ENCODE data around the gene RASAL3.

DNA sequence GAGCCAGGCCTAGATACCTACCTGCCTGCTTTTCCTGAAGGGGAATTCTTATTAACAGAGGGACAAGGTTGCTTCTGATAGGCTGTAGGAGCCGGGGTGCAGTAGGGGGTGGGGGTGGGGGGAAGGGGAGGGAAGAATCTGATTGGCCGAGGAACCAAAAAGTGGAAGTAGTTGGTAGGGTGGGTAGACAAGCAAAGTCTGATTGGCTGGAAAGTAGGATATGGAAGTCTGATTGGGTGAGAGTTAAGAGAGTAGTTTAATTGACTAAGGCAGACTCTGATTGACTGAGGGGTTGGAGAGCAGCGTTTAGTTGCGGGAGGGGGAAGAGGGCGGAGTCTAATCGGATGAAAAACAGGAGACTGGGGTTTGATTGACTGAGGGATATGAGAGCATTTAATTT, 34.6 kb upstream of the RASAL3 start:
- TF ChIP-seq, protein P1, sequence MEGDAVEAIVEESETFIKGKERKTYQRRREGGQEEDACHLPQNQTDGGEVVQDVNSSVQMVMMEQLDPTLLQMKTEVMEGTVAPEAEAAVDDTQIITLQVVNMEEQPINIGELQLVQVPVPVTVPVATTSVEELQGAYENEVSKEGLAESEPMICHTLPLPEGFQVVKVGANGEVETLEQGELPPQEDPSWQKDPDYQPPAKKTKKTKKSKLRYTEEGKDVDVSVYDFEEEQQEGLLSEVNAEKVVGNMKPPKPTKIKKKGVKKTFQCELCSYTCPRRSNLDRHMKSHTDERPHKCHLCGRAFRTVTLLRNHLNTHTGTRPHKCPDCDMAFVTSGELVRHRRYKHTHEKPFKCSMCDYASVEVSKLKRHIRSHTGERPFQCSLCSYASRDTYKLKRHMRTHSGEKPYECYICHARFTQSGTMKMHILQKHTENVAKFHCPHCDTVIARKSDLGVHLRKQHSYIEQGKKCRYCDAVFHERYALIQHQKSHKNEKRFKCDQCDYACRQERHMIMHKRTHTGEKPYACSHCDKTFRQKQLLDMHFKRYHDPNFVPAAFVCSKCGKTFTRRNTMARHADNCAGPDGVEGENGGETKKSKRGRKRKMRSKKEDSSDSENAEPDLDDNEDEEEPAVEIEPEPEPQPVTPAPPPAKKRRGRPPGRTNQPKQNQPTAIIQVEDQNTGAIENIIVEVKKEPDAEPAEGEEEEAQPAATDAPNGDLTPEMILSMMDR (IDR thresholded peaks at IDR 0.05) = no peak
- no peak for TF ChIP-seq POLR2A (IDR thresholded peaks at IDR 0.05)
- TF ChIP-seq POLR2AphosphoS5 (IDR thresholded peaks at IDR 0.05) = no peak
- no peak for TF ChIP-seq EP300 (IDR thresholded peaks at IDR 0.05; ENCODE audit: low read depth)
